AG09309 (cell line): ENCODE data around the gene AMBN.
"Not testable (repeated sequence)": the region's sequence is repeated elsewhere in the genome, so short reads cannot be mapped to it uniquely, and the experiment has no call there.

Experiments used
- DNase-seq: peaks from one replicate; pipeline ENCODE4 v3.0.0-alpha.2; 2010; ENCODE audit warnings: low read depth
- H3K4me3 ChIP-seq: 2 replicates; pipeline ENCODE4 v1.5.1; 2011; ENCODE audit warnings: mild to moderate bottlenecking, low read depth, low read length, moderate library complexity; ENCODE audit not compliant: control insufficient read depth
- TF ChIP-seq, protein P1 (sequence below): IDR thresholded peaks from 2 replicates; pipeline ENCODE4 v1.5.1; 2011; ENCODE audit warnings: mild to moderate bottlenecking, low read depth, low read length, inconsistent platforms; ENCODE audit not compliant: insufficient read depth, control insufficient read depth; ENCODE audit errors: missing control alignments

Gene AMBN

DNA sequence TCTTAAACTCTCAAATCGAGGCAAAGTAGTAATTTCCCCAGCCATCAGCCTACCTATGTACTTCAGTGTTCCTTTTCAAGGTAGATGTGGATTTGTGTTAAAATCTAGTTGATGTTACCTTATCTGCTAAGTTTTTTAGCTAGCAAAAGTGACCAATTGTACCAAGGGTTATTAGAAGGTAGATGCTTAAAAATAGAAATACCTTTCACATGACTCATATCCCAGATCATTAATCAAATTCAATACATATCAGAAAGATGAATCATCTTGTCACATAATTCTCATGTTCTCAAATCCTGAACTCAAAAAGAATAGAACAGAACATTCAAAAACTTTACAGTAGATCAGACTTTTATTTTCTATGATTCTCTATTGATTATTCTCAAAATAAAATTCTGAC is 40.0 kb downstream of the AMBN start:
- no peak for DNase-seq
- H3K4me3 ChIP-seq = no peak overlapping the region
- TF ChIP-seq, protein P1, sequence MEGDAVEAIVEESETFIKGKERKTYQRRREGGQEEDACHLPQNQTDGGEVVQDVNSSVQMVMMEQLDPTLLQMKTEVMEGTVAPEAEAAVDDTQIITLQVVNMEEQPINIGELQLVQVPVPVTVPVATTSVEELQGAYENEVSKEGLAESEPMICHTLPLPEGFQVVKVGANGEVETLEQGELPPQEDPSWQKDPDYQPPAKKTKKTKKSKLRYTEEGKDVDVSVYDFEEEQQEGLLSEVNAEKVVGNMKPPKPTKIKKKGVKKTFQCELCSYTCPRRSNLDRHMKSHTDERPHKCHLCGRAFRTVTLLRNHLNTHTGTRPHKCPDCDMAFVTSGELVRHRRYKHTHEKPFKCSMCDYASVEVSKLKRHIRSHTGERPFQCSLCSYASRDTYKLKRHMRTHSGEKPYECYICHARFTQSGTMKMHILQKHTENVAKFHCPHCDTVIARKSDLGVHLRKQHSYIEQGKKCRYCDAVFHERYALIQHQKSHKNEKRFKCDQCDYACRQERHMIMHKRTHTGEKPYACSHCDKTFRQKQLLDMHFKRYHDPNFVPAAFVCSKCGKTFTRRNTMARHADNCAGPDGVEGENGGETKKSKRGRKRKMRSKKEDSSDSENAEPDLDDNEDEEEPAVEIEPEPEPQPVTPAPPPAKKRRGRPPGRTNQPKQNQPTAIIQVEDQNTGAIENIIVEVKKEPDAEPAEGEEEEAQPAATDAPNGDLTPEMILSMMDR = no peak

DNA sequence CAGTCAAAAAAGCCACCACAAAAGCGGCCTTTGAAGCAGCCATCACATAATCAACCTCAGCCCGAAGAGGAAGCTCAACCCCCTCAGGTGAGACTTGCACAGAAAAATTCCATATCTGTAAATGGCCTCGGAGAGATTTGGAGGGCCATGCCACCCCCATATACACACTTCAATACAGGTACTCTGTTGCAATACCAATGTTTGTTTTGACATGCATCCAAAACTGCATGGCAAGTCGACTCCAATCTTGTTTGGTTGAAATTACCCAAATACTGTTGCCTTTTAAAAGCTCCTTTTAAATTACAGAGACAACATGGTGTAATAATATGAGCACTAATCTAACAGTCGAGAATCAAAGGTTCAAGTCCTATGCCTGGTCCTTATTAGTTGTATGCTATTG is 42.4 kb downstream of the AMBN start:
- no peak for DNase-seq
- no peak overlapping the region for H3K4me3 ChIP-seq
- TF ChIP-seq, protein P1 = no peak

DNA sequence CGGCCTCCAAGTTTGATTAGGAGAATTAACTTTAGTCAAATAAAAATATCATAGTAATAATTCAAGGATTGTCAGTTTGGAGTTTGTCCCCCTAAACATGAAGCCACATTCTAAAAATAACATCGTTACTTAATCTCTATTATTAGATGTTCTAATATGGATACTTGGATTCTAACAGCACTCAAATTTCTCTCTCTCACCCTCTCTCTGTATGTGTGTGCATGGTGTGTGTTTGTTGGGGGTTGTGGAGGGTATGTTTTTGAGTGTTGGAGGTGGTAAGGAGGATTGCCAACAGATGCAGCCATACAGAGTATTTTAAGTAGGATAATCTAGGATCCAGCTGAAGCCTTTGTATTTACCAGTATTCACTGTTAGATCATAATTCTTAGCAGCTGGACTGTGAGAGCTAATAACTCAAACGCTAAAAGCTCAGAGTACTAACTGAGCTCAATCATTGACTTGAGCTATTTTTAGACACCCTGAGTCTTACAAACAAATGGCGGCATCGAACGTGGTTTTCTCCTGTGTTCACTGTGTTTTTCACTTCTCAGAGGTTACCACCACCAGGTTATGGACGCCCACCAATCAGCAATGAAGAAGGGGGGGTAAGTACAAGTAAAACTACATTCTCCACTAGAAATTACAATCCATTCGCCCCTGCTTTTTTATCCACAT is 45.3 kb downstream of the AMBN start:
- TF ChIP-seq, protein P1 = no peak
- H3K4me3 ChIP-seq = no peak overlapping the region
- peak; percentile 11 for DNase-seq

DNA sequence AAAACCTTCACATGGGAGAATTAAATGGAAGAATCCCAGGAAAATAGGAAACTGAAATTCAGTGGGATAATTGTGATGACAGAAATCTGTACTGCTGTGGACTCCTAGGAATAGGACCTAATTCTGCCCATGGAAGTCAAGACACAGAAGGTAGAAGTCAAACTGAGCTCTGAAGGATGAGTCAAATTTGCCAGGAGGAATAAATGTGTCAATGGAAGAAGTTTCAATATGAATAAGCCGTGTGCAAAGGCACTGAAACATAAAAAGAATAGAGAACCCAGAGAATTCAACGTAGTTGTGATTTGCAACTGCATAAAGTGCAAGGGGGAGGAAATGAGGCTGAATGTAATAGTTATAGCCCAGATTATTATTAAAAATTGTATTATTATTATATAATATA is 48.1 kb downstream of the AMBN start:
- TF ChIP-seq, protein P1 = no peak
- DNase-seq = no peak
- no peak overlapping the region for H3K4me3 ChIP-seq

DNA sequence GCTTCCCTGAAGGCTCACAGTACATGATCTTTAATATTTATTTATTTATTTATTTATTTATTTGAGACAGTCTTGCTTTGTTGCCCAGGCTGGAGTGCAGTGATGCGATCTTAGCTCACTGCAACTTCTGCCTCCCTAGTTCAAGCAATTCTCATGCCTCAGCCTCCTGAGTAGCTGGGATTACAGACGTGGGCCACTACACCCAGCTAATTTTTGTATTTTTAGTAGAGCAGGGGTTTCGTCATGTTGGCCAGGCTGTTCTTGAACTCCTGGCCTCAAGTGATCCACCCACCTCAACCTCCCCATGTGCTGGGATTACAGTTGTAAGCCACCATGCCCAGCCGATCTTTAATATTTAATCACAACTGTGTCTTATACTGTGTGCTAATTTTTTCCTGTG is 58.7 kb downstream of the AMBN start:
- H3K4me3 ChIP-seq, DNase-seq: not testable (repeated sequence)

DNA sequence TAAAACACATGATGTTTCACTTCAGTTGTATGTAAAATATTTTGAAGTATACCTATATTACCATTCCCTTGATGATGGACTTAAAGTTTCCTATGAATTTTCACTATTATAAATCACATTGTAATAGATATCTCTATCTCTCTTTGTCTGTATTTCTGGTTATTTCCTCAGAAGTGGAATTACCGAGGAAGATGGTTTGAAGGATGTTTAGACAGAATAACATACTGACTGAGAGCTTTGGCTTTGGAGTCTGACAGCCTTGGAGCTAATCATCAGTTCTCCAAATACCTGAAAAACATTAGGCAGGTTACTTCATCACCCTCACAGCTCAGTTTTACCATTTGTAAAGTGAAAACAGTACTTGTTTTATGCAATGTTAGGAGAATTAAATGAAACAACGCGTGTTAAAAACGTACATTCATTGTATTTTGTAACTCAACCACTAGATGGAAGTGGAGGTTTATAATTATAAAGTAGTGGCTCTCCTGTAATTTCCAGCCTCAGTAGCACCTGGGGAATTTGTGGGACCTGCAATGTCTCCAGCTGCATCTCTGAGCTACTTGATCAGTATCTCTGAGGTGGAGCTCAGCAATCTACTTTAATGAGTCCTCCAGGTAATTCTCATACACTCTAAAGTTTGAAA is 59.9 kb downstream of the AMBN start:
- TF ChIP-seq, protein P1 = peak; percentile 33
- H3K4me3 ChIP-seq = no peak overlapping the region
- DNase-seq = peak; percentile 11

DNA sequence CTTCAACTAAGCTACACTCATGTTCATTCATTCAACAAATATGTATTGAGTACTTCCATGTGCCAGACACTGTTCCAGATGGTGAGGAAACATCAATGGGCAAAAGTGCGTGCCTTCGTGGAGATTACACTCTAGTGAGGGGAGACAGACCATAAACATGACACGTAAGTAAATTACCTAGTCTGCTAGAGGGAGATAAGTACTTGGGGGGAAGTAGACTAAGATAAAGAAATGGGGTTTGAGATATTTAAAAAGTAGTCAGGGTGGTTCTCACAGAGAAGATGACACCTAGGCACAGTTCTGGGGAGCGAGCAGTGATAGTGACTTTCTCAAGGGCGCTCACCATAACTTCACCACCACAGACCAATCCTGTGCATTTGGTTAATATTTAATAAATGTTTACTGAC is 62.6 kb downstream of the AMBN start:
- no peak overlapping the region for H3K4me3 ChIP-seq
- DNase-seq = peak; percentile 27
- TF ChIP-seq, protein P1 = no peak
